Measurements from ENCODE around the gene LATS2. TPM values are rescaled to one million over a fixed set of nuclear protein-coding genes. Genes with fewer than 3 reads are reported as not detected.

LATS2 gene
- total and polyA plus RNA-seq, 2 of the 8 experiments (the other 6 are each of a cell fraction or from before 2014, with no cell fraction given) = 8.3 to 26.2 TPM

DNA sequence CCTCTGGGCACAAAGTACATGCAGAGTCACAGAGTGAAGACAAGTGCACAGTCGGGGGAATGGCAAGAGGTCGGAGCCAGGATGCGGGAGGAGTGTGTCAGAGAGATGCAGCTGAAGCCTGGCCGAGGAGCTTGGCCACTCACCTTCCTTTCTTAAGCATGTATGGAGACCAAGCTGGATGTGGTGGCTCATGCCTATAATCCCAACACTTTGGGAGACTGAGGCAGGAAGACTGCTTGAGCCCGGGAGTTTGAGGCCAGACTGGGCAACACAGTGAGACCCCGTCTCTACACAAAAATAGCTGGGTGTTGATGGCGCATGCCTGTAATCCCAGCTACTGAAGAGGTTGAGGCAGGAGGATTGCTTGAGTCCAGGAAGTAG lies 67.0 kb downstream of the LATS2 start (continued):
- TF ChIP-seq, protein P1, sequence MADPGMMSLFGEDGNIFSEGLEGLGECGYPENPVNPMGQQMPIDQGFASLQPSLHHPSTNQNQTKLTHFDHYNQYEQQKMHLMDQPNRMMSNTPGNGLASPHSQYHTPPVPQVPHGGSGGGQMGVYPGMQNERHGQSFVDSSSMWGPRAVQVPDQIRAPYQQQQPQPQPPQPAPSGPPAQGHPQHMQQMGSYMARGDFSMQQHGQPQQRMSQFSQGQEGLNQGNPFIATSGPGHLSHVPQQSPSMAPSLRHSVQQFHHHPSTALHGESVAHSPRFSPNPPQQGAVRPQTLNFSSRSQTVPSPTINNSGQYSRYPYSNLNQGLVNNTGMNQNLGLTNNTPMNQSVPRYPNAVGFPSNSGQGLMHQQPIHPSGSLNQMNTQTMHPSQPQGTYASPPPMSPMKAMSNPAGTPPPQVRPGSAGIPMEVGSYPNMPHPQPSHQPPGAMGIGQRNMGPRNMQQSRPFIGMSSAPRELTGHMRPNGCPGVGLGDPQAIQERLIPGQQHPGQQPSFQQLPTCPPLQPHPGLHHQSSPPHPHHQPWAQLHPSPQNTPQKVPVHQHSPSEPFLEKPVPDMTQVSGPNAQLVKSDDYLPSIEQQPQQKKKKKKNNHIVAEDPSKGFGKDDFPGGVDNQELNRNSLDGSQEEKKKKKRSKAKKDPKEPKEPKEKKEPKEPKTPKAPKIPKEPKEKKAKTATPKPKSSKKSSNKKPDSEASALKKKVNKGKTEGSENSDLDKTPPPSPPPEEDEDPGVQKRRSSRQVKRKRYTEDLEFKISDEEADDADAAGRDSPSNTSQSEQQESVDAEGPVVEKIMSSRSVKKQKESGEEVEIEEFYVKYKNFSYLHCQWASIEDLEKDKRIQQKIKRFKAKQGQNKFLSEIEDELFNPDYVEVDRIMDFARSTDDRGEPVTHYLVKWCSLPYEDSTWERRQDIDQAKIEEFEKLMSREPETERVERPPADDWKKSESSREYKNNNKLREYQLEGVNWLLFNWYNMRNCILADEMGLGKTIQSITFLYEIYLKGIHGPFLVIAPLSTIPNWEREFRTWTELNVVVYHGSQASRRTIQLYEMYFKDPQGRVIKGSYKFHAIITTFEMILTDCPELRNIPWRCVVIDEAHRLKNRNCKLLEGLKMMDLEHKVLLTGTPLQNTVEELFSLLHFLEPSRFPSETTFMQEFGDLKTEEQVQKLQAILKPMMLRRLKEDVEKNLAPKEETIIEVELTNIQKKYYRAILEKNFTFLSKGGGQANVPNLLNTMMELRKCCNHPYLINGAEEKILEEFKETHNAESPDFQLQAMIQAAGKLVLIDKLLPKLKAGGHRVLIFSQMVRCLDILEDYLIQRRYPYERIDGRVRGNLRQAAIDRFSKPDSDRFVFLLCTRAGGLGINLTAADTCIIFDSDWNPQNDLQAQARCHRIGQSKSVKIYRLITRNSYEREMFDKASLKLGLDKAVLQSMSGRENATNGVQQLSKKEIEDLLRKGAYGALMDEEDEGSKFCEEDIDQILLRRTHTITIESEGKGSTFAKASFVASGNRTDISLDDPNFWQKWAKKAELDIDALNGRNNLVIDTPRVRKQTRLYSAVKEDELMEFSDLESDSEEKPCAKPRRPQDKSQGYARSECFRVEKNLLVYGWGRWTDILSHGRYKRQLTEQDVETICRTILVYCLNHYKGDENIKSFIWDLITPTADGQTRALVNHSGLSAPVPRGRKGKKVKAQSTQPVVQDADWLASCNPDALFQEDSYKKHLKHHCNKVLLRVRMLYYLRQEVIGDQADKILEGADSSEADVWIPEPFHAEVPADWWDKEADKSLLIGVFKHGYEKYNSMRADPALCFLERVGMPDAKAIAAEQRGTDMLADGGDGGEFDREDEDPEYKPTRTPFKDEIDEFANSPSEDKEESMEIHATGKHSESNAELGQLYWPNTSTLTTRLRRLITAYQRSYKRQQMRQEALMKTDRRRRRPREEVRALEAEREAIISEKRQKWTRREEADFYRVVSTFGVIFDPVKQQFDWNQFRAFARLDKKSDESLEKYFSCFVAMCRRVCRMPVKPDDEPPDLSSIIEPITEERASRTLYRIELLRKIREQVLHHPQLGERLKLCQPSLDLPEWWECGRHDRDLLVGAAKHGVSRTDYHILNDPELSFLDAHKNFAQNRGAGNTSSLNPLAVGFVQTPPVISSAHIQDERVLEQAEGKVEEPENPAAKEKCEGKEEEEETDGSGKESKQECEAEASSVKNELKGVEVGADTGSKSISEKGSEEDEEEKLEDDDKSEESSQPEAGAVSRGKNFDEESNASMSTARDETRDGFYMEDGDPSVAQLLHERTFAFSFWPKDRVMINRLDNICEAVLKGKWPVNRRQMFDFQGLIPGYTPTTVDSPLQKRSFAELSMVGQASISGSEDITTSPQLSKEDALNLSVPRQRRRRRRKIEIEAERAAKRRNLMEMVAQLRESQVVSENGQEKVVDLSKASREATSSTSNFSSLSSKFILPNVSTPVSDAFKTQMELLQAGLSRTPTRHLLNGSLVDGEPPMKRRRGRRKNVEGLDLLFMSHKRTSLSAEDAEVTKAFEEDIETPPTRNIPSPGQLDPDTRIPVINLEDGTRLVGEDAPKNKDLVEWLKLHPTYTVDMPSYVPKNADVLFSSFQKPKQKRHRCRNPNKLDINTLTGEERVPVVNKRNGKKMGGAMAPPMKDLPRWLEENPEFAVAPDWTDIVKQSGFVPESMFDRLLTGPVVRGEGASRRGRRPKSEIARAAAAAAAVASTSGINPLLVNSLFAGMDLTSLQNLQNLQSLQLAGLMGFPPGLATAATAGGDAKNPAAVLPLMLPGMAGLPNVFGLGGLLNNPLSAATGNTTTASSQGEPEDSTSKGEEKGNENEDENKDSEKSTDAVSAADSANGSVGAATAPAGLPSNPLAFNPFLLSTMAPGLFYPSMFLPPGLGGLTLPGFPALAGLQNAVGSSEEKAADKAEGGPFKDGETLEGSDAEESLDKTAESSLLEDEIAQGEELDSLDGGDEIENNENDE (IDR thresholded peaks at IDR 0.05; ENCODE audit: insufficient replicate concordance, low read length) = no peak
